K562 (cell line): Measurements from ENCODE around the gene TCF12. TPM values are rescaled to one million over a fixed set of nuclear protein-coding genes. Genes with fewer than 3 reads are reported as not detected.
"Not testable (repeated sequence)": the region's sequence is repeated elsewhere in the genome, so short reads cannot be mapped to it uniquely, and the experiment has no call there.

Experiments
- ATAC-seq: fragments of 200-7000 bp; cut with Tn5 transposase; 3 replicates; pipeline ENCODE4 v1.9.1; 2020; ENCODE audit warnings: moderate library complexity
- BruUV-seq: library from RNA; stranded (reverse); fragments of 400-500 nt; replicated peaks from 2 replicates; lab custom pipeline; 2021; lab: Mats Ljungman, UMichigan
- CTCF ChIA-PET: fragments of 300-600 bp; formaldehyde crosslinking; extraction: SDS; loops from one replicate; lab custom pipeline; 2021; ENCODE audit warnings: low intra/inter-chr PET ratio; lab: Yijun Ruan, JAX
- POLR2A ChIA-PET: fragments of 300-600, 350-650 bp; sonication (Branson Sonifier 250); formaldehyde crosslinking; extraction: SDS; loops from one replicate; lab custom pipeline; 2021; ENCODE audit warnings: antibody characterized with exemption, inconsistent platforms; lab: Yijun Ruan, JAX
- DNase-seq, 4 experiments: peaks; one replicate each; pipeline versions ENCODE4 v3.0.0 to v3.0.0-alpha.2; 2011 to 2018; ENCODE audit warnings: low spot score in 3 of 4, mixed read lengths in 3 of 4; ENCODE audit errors: extremely low read depth in 1 of 4
- FAIRE-seq: peaks from 2 replicates; lab custom pipeline; 2011; peaks lifted over from hg19 to GRCh38; lab: Jason Lieb, UNC
- H2AFZ ChIP-seq: 2 replicates; pipeline ENCODE4 v1.6.0; 2011; ENCODE audit warnings: low read depth, low read length, control low read depth, inconsistent platforms
- H3K27ac ChIP-seq: fragments of 200-600 bp; 3 replicates; pipeline ENCODE4 v1.8.0; 2011; ENCODE audit warnings: low read depth, mild to moderate bottlenecking, control low read depth, inconsistent platforms, low read length, moderate library complexity, mixed read lengths; ENCODE audit errors: extremely low read depth
- H3K27me3 ChIP-seq, 2 experiments: fragments of 300-600 bp in 1 of 2; 2 replicates in 1 of 2; 3 replicates in 1 of 2; pipeline versions ENCODE4 v1.6.0 to v1.8.0; 2011; ENCODE audit warnings: inconsistent platforms in 2 of 2, low read length in 2 of 2, mild to moderate bottlenecking in 1 of 2, mixed read lengths in 1 of 2, moderate library complexity in 1 of 2; ENCODE audit not compliant: control insufficient read depth in 2 of 2, insufficient read depth in 2 of 2
- H3K36me3 ChIP-seq: fragments of 300-600 bp; 3 replicates; pipeline ENCODE4 v1.8.0; 2011; ENCODE audit warnings: mild to moderate bottlenecking, low read length, inconsistent platforms; ENCODE audit not compliant: control insufficient read depth, insufficient read depth
- H3K4me1 ChIP-seq, 2 experiments: fragments of 200-600 bp in 1 of 2; replicated peaks in 1 of 2; 2 replicates in 1 of 2; 3 replicates in 1 of 2; pipeline versions ENCODE4 v1.5.1 to v1.8.0; 2011; ENCODE audit warnings: inconsistent platforms in 2 of 2, low read length in 2 of 2, mild to moderate bottlenecking in 1 of 2, mixed read lengths in 1 of 2, moderate library complexity in 1 of 2; ENCODE audit not compliant: control insufficient read depth in 2 of 2, insufficient read depth in 2 of 2
- H3K4me2 ChIP-seq: 2 replicates; pipeline ENCODE4 v1.6.1; 2011; ENCODE audit warnings: low read length, control low read depth, inconsistent platforms, mixed read lengths; ENCODE audit not compliant: insufficient read depth
- H3K4me3 ChIP-seq: fragments of 200-600 bp; sonication (generic), shearing (Covaris generic); 2 replicates; pipeline ENCODE4 v1.5.1; 2016; ENCODE audit warnings: control low read depth, inconsistent platforms
- H3K79me2 ChIP-seq: fragments of 200-600 bp; 3 replicates; pipeline ENCODE4 v1.8.0; 2011; ENCODE audit warnings: low read length, inconsistent platforms; ENCODE audit not compliant: control insufficient read depth, insufficient read depth
- H3K9ac ChIP-seq, 2 experiments: 2 replicates each; pipeline versions ENCODE4 v1.6.0 to v1.6.1; 2011; ENCODE audit warnings: low read depth in 2 of 2, low read length in 2 of 2, control low read depth in 1 of 2, inconsistent platforms in 1 of 2, mild to moderate bottlenecking in 1 of 2, mixed read lengths in 1 of 2; ENCODE audit not compliant: insufficient read depth in 1 of 2
- H3K9me1 ChIP-seq: one replicate; pipeline ENCODE4 v1.6.0; 2011; ENCODE audit warnings: inconsistent platforms, mild to moderate bottlenecking, low read length, moderate library complexity; ENCODE audit not compliant: control insufficient read depth, insufficient read depth
- H3K9me3 ChIP-seq: replicated peaks from 2 replicates; pipeline ENCODE4 v1.5.1; 2011; ENCODE audit warnings: low read depth, low read length, inconsistent platforms; ENCODE audit not compliant: control insufficient read depth, insufficient read depth
- H4K20me1 ChIP-seq: replicated peaks from 2 replicates; pipeline ENCODE4 v1.6.1; 2011; ENCODE audit warnings: low read length, inconsistent platforms, mixed read lengths; ENCODE audit not compliant: control insufficient read depth, insufficient read depth
- AFF4 ChIP-seq: sonication (generic); formaldehyde crosslinking; IDR thresholded peaks from 2 replicates; pipeline ENCODE4 v1.8.0; 2023; ENCODE audit warnings: mild to moderate bottlenecking, missing genetic modification reagents
- RNF219 ChIP-seq: fragments of 250-450 bp; sonication (Bioruptor Pico); IDR thresholded peaks from 2 replicates; pipeline ENCODE4 v1.5.0; 2022; ENCODE audit warnings: mild to moderate bottlenecking
- ZC3H8 ChIP-seq: fragments of 450-650 bp; IDR thresholded peaks from 2 replicates; pipeline ENCODE4 v1.6.1; 2017
- ZNF41 ChIP-seq: fragments of 250-450 bp; sonication (Bioruptor Pico); conservative IDR thresholded peaks from 2 replicates; pipeline ENCODE4 v1.4.0; 2020; ENCODE audit warnings: mild to moderate bottlenecking
- ZNF764 ChIP-seq: fragments of 250-450 bp; sonication (Bioruptor Pico); IDR thresholded peaks from 2 replicates; pipeline ENCODE4 v1.4.0; 2020; ENCODE audit warnings: low read depth, mild to moderate bottlenecking, moderate library complexity
- WGBS: fragments of 100-300 bp; shearing (Covaris generic); methylation state at CpG from one replicate; pipeline ENCODE4 v1.1.6; 2016; ENCODE audit warnings: low coverage, mixed read lengths; ENCODE audit not compliant: insufficient coverage; ENCODE audit errors: missing lambda C conversion rate; 5-methylcytosine and 5-hydroxymethylcytosine counted together
- in situ Hi-C: fragments of 300-500 bp; cut with MboI; formaldehyde crosslinking; loops from 4 replicates; pipeline ENCODE4 v1.15.0; 2018; ENCODE audit warnings: inconsistent platforms, mixed read lengths
- intact Hi-C: fragments of 100-400 bp; cut with micrococcal nuclease; formaldehyde crosslinking; loops from 2 replicates; pipeline ENCODE4 v1.14.2; 2022
- polyA plus RNA-seq, 8 experiments: library from polyadenylated mRNA; depleted of rRNA in 4 of 8; stranded (reverse) in 5 of 8; unstranded in 3 of 8; fragments of >200 nt; fragmentation: Nextera tagmentation in 2 of 8; fragmentation: Illumina TruSeq in 1 of 8; extraction: Ambion mirVana in 2 of 8; extraction: Trizol in 1 of 8; gene quantifications; 2 replicates each; pipeline versions ENCODE4 v1.2.1 to v1.2.3, GENCODE V29; 2011 to 2014; ENCODE audit warnings: inconsistent platforms in 1 of 8, missing spikeins in 1 of 8
- total RNA-seq, 7 experiments: library from RNA; depleted of rRNA in 6 of 7; stranded (reverse); fragments of >200 nt in 6 of 7; fragmentation: Illumina TruSeq in 2 of 7; extraction: Trizol in 2 of 7; gene quantifications; 2 replicates each; pipeline versions ENCODE4 v1.2.1 to v1.2.3, GENCODE V29; 2011 to 2021; ENCODE audit warnings: low replicate concordance in 1 of 7
- TF ChIP-seq, protein P1 (sequence below): IDR thresholded peaks from 2 replicates; pipeline ENCODE4 v1.6.1; 2016; ENCODE audit warnings: missing genetic modification characterization, missing compliant biosample characterization

Gene TCF12
- total and polyA plus RNA-seq, 9 of the 15 experiments (the other 6 are each of a cell fraction or from before 2014, with no cell fraction given) = 10.5 to 132 (median 52.9) TPM

DNA sequence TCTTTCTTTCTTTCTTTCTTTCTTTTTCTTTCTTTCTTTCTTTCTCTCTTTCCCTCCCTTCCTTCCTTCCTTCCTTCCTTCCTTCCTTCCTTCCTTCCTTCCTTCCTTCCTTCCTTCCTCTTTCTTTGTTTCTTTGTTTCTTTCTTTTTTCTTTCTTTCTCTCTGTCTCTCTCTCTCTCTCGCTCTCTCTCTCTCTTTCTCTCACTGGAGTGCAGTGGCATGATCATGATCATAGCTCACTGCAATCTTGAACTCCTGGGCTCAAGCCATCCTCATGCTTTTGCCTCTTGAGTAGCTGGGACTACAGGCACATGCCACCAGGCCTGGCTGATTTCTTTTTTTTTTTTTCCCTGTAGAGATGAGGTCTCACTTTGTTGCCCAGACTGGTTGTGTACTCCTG lies 89.4 kb downstream of the TCF12 start:
- TF ChIP-seq, protein P1, sequence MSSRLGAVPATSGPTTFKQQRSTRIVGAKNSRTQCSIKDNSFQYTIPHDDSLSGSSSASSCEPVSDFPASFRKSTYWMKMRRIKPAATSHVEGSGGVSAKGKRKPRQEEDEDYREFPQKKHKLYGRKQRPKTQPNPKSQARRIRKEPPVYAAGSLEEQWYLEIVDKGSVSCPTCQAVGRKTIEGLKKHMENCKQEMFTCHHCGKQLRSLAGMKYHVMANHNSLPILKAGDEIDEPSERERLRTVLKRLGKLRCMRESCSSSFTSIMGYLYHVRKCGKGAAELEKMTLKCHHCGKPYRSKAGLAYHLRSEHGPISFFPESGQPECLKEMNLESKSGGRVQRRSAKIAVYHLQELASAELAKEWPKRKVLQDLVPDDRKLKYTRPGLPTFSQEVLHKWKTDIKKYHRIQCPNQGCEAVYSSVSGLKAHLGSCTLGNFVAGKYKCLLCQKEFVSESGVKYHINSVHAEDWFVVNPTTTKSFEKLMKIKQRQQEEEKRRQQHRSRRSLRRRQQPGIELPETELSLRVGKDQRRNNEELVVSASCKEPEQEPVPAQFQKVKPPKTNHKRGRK = peak; percentile 80
- CTCF ChIA-PET = not testable (repeated sequence)
- H3K79me2 ChIP-seq = peaks cover 62% of the 10 kb centered on the region

GRCh38 chr15:57010724-57011123 lies 92.3 kb downstream of the TCF12 start:
- Histone ChIP-seq H3K79me2 (peaks cover 53% of the 10 kb centered on the region), H3K36me3 (0 out of 3 replicates have a peak, but pooled peaks cover 4% of the 10 kb centered on the region), H3K4me1 (no peaks in the 10 kb centered on the region), H3K4me3 (no peak overlapping the region), H3K9me3 (no peaks in the 10 kb centered on the region), H3K4me2 (no peak overlapping the region), H2AFZ (no peak overlapping the region), H3K9ac (no peak overlapping the region), H3K27ac (no peak overlapping the region), H4K20me1 (no peaks in the 10 kb centered on the region; the same call in 1 of the 2 replicates), H3K27me3 (no peaks in the 10 kb centered on the region), H3K9me1 (no peaks in the 10 kb centered on the region)
- POLR2A ChIA-PET = interaction anchor here (0.7 kb wide), 1 partner anchor 93 kb away, joined by 3 read pairs; no protein-coding TSS in a partner anchor
- DNase-seq (no peak), FAIRE-seq (no peak), ATAC-seq (no peak)
- in situ Hi-C loops = no loop called here
- 87% methylated on average over 2 of the region's 2 CpGs for WGBS
- intact Hi-C loops = loop anchor here (10.0 kb wide), 1 partner anchor 204 kb away; no protein-coding TSS in a partner anchor
- no TSS peak for BruUV-seq
- CTCF ChIA-PET = no interaction called here
- TF ChIP-seq RNF219 (CRISPR knock-in tag) (no peak), ZC3H8 (no peak), AFF4 (no peak), ZNF41 (CRISPR knock-in tag) (no peak), ZNF764 (CRISPR knock-in tag) (no peak)

More for the DNA sequence above, 89.4 kb downstream of the TCF12 start:
- H3K4me3 ChIP-seq, BruUV-seq, ATAC-seq, H3K27ac ChIP-seq, H3K4me1 ChIP-seq, DNase-seq, H3K9me3 ChIP-seq, H3K4me2 ChIP-seq, H3K9ac ChIP-seq, H4K20me1 ChIP-seq, H3K27me3 ChIP-seq, intact Hi-C loops, H3K9me1 ChIP-seq, FAIRE-seq, H2AFZ ChIP-seq, H3K36me3 ChIP-seq, in situ Hi-C loops: not testable (repeated sequence)
- POLR2A ChIA-PET = interaction anchor here (0.6 to 0.7 kb wide), 2 partner anchors 13 to 516 kb away, joined by 3 read pairs; no protein-coding TSS in a partner anchor
- WGBS = 90% methylated on average over 1 of the region's 1 CpG
